GM18951 (cell line): ENCODE data around the gene WAS.
"Not testable (repeated sequence)": the region's sequence is repeated elsewhere in the genome, so short reads cannot be mapped to it uniquely, and the experiment has no call there.

Experiments
- POLR2A ChIP-seq: IDR thresholded peaks from 4 replicates; pipeline ENCODE4 v1.6.1; 2011; ENCODE audit warnings: mild to moderate bottlenecking; ENCODE audit not compliant: insufficient read length, insufficient read depth; ENCODE audit errors: extremely low read depth
- in situ Hi-C: fragments of 300-500 bp; cut with MboI; formaldehyde crosslinking; loops from one replicate; pipeline ENCODE4 v1.12.0; 2022; ENCODE audit warnings: low sequenced_read_pairs, mixed read lengths, inconsistent platforms; ENCODE audit not compliant: unreplicated experiment

The WAS gene

DNA sequence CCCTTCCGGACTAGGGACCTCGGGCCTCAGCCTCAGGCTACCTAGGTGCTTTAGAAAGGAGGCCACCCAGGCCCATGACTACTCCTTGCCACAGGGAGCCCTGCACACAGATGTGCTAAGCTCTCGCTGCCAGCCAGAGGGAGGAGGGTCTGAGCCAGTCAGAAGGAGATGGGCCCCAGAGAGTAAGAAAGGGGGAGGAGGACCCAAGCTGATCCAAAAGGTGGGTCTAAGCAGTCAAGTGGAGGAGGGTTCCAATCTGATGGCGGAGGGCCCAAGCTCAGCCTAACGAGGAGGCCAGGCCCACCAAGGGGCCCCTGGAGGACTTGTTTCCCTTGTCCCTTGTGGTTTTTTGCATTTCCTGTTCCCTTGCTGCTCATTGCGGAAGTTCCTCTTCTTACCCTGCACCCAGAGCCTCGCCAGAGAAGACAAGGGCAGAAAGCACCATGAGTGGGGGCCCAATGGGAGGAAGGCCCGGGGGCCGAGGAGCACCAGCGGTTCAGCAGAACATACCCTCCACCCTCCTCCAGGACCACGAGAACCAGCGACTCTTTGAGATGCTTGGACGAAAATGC is at the start of gene WAS:
TSS of gene WAS (plus strand) at position 389 of the 572 bp plus-strand sequence. CDS start at position 444, 55 bp downstream.
- TF ChIP-seq POLR2A, result peak; percentile 65
- in situ Hi-C loops, result no loop called here

DNA sequence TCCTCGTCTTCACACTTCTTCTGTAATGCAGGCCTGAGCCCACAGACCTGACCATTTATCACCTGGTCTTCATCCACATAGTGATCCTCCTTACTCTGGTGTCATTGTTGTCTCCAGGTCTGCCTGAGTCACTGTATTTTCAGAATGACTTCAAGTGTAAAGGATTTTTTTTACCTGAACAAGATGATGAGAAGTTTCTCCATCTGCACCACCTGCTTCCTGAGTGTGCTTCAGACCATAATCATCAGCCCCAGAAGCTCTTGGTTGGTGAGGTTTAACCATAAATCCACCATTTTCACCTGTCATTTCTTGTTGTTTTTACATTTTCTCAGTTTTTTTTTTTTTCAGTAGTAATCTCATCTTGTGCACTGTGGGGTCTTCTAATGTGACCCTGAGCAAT is 47.3 kb upstream of the WAS start:
- in situ Hi-C loops, result no loop called here
- TF ChIP-seq POLR2A, result no peak

DNA sequence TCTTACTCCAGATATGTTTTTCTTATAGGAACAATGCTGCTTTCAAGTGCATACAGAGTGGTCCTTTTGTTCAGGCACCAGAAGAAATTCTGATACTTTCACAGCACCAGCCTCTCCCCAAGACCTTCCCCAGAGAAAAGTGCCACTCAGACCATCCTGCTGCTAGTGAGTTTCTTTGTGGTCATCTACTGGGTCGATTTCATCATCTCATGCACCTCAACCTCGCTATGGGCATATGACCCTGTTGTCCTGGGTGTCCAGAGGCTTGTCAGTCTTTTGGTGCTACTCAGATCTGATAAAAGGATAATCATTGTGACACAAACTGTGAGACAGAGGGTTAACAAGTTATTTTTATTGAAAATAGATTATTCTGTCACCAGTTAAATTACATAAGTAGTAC is 46.8 kb upstream of the WAS start:
- no peak for TF ChIP-seq POLR2A
- in situ Hi-C loops, result no loop called here

- no peak for TF ChIP-seq POLR2A
- in situ Hi-C loops, result no loop called here
These were observed 37.9 kb upstream of the WAS start for GRCh38 chrX:48645669-48646068.

GRCh38 chrX:48648336-48648751 is 35.3 kb upstream of the WAS start:
- in situ Hi-C loops, result no loop called here
- TF ChIP-seq POLR2A, result no peak

- in situ Hi-C loops, result no loop called here
- TF ChIP-seq POLR2A, result no peak
These were observed 34.5 kb upstream of the WAS start for GRCh38 chrX:48649102-48649501.

DNA sequence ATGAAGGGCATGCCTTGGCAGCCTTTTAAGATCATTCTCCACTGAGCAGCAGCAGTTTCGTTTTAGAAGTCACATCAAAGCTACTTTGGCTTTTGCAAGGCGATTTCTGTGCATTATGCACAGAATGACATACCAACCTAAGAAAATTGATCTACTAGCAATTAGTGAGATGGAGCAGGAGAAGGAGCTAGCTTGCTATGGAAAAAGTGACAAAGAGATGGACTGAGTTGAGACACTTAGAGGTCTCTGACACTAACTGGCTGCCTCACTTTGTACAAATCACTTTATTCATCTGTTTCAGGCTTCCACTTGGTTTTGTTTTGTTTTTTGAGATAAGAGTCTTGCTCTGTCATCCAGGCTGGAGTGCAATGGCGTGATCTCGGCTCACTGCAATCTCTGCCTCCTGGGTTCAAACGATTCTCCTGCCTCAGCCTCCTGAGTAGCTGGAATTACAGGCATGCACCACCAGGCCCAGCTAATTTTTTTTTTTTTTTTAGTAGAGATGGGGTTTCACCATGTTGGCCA is 31.5 kb upstream of the WAS start:
- in situ Hi-C loops, result not testable (repeated sequence)

DNA sequence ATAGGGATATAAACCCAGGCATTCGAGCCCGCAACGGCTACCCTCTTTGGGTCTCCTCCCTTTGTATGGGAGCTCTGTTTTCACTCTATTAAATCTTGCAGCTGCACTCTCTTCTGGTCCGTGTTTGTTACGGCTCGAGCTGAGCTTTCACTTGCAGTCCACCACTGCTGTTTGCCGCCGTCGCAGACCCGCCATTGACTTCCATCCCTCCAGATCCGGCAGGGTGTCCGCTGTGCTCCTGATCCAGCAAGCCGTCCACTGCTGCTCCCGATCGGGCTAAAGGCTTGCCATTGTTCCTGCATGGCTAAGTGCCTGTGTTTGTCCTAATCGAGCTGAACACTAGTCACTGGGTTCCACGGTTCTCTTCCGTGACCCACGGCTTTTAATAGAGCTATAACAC is 28.9 kb upstream of the WAS start:
- in situ Hi-C loops, result not testable (repeated sequence)

- in situ Hi-C loops, result not testable (repeated sequence)
These were observed 23.9 kb upstream of the WAS start for GRCh38 chrX:48659686-48660085.

DNA sequence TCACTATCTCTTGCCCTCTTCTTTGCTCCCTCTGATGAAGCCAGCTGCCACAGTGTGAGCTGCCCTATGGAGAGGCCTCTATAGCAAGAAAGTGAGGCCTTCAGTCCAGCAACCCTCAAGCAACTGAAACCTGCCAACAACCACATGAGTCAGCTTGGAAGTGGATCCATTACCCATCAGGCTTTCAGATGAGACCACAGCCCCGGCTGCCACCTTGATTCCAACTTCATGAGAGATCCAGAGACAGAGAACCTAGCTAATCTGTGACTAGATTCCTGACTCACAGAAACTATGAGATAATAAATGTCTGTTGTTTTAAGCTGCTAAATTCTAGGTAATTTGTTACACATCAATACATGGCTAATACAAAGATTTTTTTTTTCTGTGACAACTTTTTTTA is 20.4 kb upstream of the WAS start:
- no peak for TF ChIP-seq POLR2A
- in situ Hi-C loops, result no loop called here

DNA sequence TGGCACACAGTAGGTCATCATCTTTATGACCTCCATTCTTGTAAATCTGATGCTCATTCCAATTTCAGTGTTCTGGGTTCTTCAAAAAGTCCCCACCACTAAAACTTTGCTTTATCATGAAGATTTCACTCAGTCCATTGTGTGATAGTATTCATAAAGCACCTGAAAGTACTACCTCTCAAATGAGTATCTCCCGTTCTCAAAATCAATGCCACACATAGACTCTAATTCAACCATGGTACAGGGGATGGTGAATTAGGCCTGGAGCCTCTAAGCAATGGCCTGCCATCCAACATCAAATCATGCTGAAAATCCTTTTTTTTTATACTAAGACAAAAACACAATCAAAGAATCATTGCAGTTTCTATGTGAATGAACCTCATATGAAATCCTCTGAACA is 19.4 kb upstream of the WAS start:
- in situ Hi-C loops, result no loop called here
- TF ChIP-seq POLR2A, result no peak

- in situ Hi-C loops, result no loop called here
- TF ChIP-seq POLR2A, result no peak
These were observed 17.6 kb upstream of the WAS start for GRCh38 chrX:48665991-48666390.

- TF ChIP-seq POLR2A, result no peak
- in situ Hi-C loops, result no loop called here
These were observed 16.9 kb upstream of the WAS start for GRCh38 chrX:48666649-48667048.

DNA sequence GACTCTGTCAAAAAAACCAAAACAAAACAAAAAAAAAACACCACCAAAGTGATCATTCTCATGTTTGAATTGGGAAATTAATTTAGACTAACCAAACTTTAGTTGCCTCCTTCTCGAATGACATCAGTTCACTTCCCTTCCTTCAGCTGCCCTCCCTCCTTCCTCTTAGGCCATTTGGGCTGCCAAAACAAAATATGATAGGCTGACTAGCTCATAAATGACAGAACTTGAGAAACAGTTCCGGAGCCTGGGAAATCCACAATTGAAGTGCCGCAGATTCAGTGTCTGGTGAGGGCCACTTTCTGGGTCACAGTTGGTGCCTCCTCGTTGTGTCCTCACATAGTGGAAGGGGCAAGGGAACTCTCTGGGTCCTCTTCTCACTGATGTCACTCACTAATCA is 16.1 kb upstream of the WAS start:
- in situ Hi-C loops, result no loop called here
- no peak for TF ChIP-seq POLR2A

GRCh38 chrX:48668187-48668586 is 15.4 kb upstream of the WAS start:
- in situ Hi-C loops, result not testable (repeated sequence)
